Mesenchymal stem cell (in vitro differentiated cells and primary cell): Measurements from ENCODE around the gene IGLON5.

Experiments
- DNase-seq: peaks from one replicate; pipeline ENCODE4 v3.0.0-alpha.2; 2013
- H2AFZ ChIP-seq: one replicate; pipeline ENCODE4 v1.6.1; 2013; ENCODE audit warnings: low read depth, mild to moderate bottlenecking, control low read depth, inconsistent platforms, low read length, moderate library complexity
- H2AK5ac ChIP-seq: 2 replicates; pipeline ENCODE4 v1.6.1; 2013; ENCODE audit warnings: low read length, moderate library complexity, mild to moderate bottlenecking, inconsistent platforms; ENCODE audit not compliant: severe bottlenecking
- H2BK120ac ChIP-seq: one replicate; pipeline ENCODE4 v1.6.1; 2013; ENCODE audit warnings: low read depth, mild to moderate bottlenecking, inconsistent platforms, low read length, moderate library complexity
- H2BK12ac ChIP-seq, 2 experiments: one replicate each; pipeline ENCODE4 v1.6.1; 2013; ENCODE audit warnings: inconsistent platforms in 2 of 2, low read length in 2 of 2, mild to moderate bottlenecking in 2 of 2, moderate library complexity in 2 of 2, control low read depth in 1 of 2
- H2BK15ac ChIP-seq: one replicate; pipeline ENCODE4 v1.6.1; 2013; ENCODE audit warnings: mild to moderate bottlenecking, low read depth, inconsistent platforms; ENCODE audit not compliant: poor library complexity, severe bottlenecking
- H2BK5ac ChIP-seq: 2 replicates; pipeline ENCODE4 v1.6.1; 2013; ENCODE audit warnings: low read depth, mild to moderate bottlenecking, low read length, control low read depth, inconsistent platforms; ENCODE audit not compliant: poor library complexity, severe bottlenecking
- H3K14ac ChIP-seq, 2 experiments: one replicate each; pipeline ENCODE4 v1.6.1; 2013; ENCODE audit warnings: inconsistent platforms in 2 of 2, low read length in 2 of 2, control low read depth in 1 of 2, mild to moderate bottlenecking in 1 of 2, moderate library complexity in 1 of 2
- H3K18ac ChIP-seq, 2 experiments: one replicate each; pipeline ENCODE4 v1.6.1; 2013; ENCODE audit warnings: inconsistent platforms in 2 of 2, low read length in 2 of 2, control low read depth in 1 of 2, low read depth in 1 of 2, mild to moderate bottlenecking in 1 of 2
- H3K23ac ChIP-seq, 2 experiments: one replicate each; pipeline ENCODE4 v1.6.1; 2013; ENCODE audit warnings: inconsistent platforms in 2 of 2, low read length in 2 of 2, mild to moderate bottlenecking in 2 of 2, moderate library complexity in 2 of 2, control low read depth in 1 of 2
- H3K27ac ChIP-seq: 2 replicates; pipeline ENCODE4 v1.5.1; 2013; ENCODE audit warnings: mild to moderate bottlenecking, moderate library complexity, low read length, control low read depth, inconsistent platforms; ENCODE audit not compliant: poor library complexity, severe bottlenecking
- H3K27me3 ChIP-seq, 2 experiments: 2 replicates each; pipeline versions ENCODE4 v1.6.1 to v1.7.0; 2013; ENCODE audit warnings: low read length in 2 of 2, mild to moderate bottlenecking in 2 of 2, moderate library complexity in 2 of 2, control low read depth in 1 of 2, inconsistent platforms in 1 of 2; ENCODE audit not compliant: control insufficient read depth in 1 of 2, insufficient read depth in 1 of 2
- H3K36me3 ChIP-seq, 2 experiments: 2 replicates each; pipeline versions ENCODE4 v1.6.1 to v1.7.0; 2013; ENCODE audit warnings: low read length in 2 of 2, control low read depth in 1 of 2, inconsistent platforms in 1 of 2, low read depth in 1 of 2, mild to moderate bottlenecking in 1 of 2; ENCODE audit not compliant: insufficient read depth in 2 of 2, control insufficient read depth in 1 of 2
- H3K4ac ChIP-seq, 2 experiments: one replicate each; pipeline ENCODE4 v1.6.1; 2013; ENCODE audit warnings: inconsistent platforms in 2 of 2, low read length in 2 of 2, mild to moderate bottlenecking in 2 of 2, moderate library complexity in 2 of 2, control low read depth in 1 of 2, low read depth in 1 of 2
- H3K4me1 ChIP-seq: 2 replicates; pipeline ENCODE4 v1.6.1; 2013; ENCODE audit warnings: low read depth, low read length, control low read depth; ENCODE audit not compliant: control insufficient read depth, insufficient read depth
- H3K4me2 ChIP-seq: 2 replicates; pipeline ENCODE4 v1.6.1; 2013; ENCODE audit warnings: low read length, mild to moderate bottlenecking, inconsistent platforms; ENCODE audit not compliant: poor library complexity, severe bottlenecking
- H3K4me3 ChIP-seq, 2 experiments: 2 replicates each; pipeline versions ENCODE4 v1.5.1 to v1.7.0; 2013; ENCODE audit warnings: low read length in 2 of 2, mild to moderate bottlenecking in 2 of 2, control low read depth in 1 of 2, low read depth in 1 of 2; ENCODE audit not compliant: insufficient read depth in 1 of 2
- H3K79me1 ChIP-seq: replicated peaks from 2 replicates; pipeline ENCODE4 v1.6.1; 2013; ENCODE audit warnings: mild to moderate bottlenecking, control low read depth, low read length, inconsistent platforms; ENCODE audit not compliant: poor library complexity, severe bottlenecking
- H3K9ac ChIP-seq: 2 replicates; pipeline ENCODE4 v1.7.0; 2013; ENCODE audit warnings: mild to moderate bottlenecking, low read length, moderate library complexity
- H3K9me3 ChIP-seq: 2 replicates; pipeline ENCODE4 v1.7.0; 2013; ENCODE audit warnings: mild to moderate bottlenecking, low read length; ENCODE audit not compliant: control insufficient read depth
- H4K8ac ChIP-seq: one replicate; pipeline ENCODE4 v1.6.1; 2013; ENCODE audit warnings: inconsistent platforms, mild to moderate bottlenecking, low read length, moderate library complexity
- H4K91ac ChIP-seq: one replicate; pipeline ENCODE4 v1.6.1; 2013; ENCODE audit warnings: mild to moderate bottlenecking, low read length, inconsistent platforms
- WGBS: methylation state at CpG from one replicate; pipeline ENCODE4 v1.1.7; 2013; ENCODE audit warnings: mixed read lengths; 5-methylcytosine and 5-hydroxymethylcytosine counted together

Gene IGLON5

GRCh38 chr19:51289635-51290034, 21.8 kb upstream of the IGLON5 start:
- H3K14ac ChIP-seq, result no peak overlapping the region
- H2AFZ ChIP-seq, result no peak overlapping the region
- H2BK12ac ChIP-seq, result no peak overlapping the region
- H3K4me3 ChIP-seq, result no peak overlapping the region
- no peaks in the 10 kb centered on the region for H3K9me3 ChIP-seq
- no peak overlapping the region for H4K8ac ChIP-seq
- H3K27ac ChIP-seq, result no peak overlapping the region
- H4K91ac ChIP-seq, result no peak overlapping the region
- no peak overlapping the region for H3K23ac ChIP-seq
- H3K79me1 ChIP-seq, result no peaks in the 10 kb centered on the region
- no peak overlapping the region for H3K18ac ChIP-seq
- no peak overlapping the region for H3K4me2 ChIP-seq
- no peak overlapping the region for H2BK15ac ChIP-seq
- no peak overlapping the region for H2BK120ac ChIP-seq
- H3K4me1 ChIP-seq, result no peaks in the 10 kb centered on the region
- H3K4ac ChIP-seq, result no peak overlapping the region
- H3K36me3 ChIP-seq, result no peaks in the 10 kb centered on the region
- no peak for DNase-seq
- no peak overlapping the region for H2AK5ac ChIP-seq
- H3K27me3 ChIP-seq, result peaks cover 0 to 23% of the 10 kb centered on the region in 2 experiments
- H3K9ac ChIP-seq, result no peak overlapping the region
- H2BK5ac ChIP-seq, result no peak overlapping the region
- WGBS, result 78% methylated on average over 1 of the region's 1 CpG

- H3K4me1 ChIP-seq, result no peaks in the 10 kb centered on the region
- no peaks in the 10 kb centered on the region for H3K79me1 ChIP-seq
- peaks cover 0 to 36% of the 10 kb centered on the region in 2 experiments for H3K27me3 ChIP-seq
- H3K23ac ChIP-seq, result no peak overlapping the region
- H2BK120ac ChIP-seq, result no peak overlapping the region
- no peak overlapping the region for H4K91ac ChIP-seq
- H3K14ac ChIP-seq, result no peak overlapping the region
- H3K4me3 ChIP-seq, result no peak overlapping the region
- H3K9me3 ChIP-seq, result no peaks in the 10 kb centered on the region
- no peak overlapping the region for H3K18ac ChIP-seq
- no peak overlapping the region for H3K9ac ChIP-seq
- WGBS, result 45% methylated on average over 11 of the region's 11 CpGs
- no peak overlapping the region for H3K4ac ChIP-seq
- H3K36me3 ChIP-seq, result no peaks in the 10 kb centered on the region
- H2AFZ ChIP-seq, result no peak overlapping the region
- H3K4me2 ChIP-seq, result no peak overlapping the region
- no peak overlapping the region for H2BK5ac ChIP-seq
- no peak overlapping the region for H3K27ac ChIP-seq
- H2AK5ac ChIP-seq, result no peak overlapping the region
- H2BK12ac ChIP-seq, result no peak overlapping the region
- DNase-seq, result no peak
- H2BK15ac ChIP-seq, result no peak overlapping the region
- no peak overlapping the region for H4K8ac ChIP-seq
Measured at GRCh38 chr19:51292971-51293370, 18.5 kb upstream of the IGLON5 start.

GRCh38 chr19:51293571-51294210, 17.8 kb upstream of the IGLON5 start:
- WGBS, result 69% methylated on average over 14 of the region's 14 CpGs
- Histone ChIP-seq H3K23ac (no peak overlapping the region), H3K27ac (no peak overlapping the region), H2BK15ac (no peak overlapping the region), H2BK12ac (no peak overlapping the region), H4K91ac (no peak overlapping the region), H3K4me2 (no peak overlapping the region), H3K4me1 (no peaks in the 10 kb centered on the region), H3K18ac (no peak overlapping the region), H3K9me3 (no peaks in the 10 kb centered on the region), H3K79me1 (no peaks in the 10 kb centered on the region), H2BK5ac (no peak overlapping the region), H2AFZ (no peak overlapping the region), H2AK5ac (no peak overlapping the region), H3K4ac (no peak overlapping the region), H2BK120ac (no peak overlapping the region), H4K8ac (no peak overlapping the region), H3K9ac (no peak overlapping the region), H3K36me3 (no peaks in the 10 kb centered on the region), H3K4me3 (no peak overlapping the region), H3K27me3 (peaks cover 0 to 36% of the 10 kb centered on the region in 2 experiments), H3K14ac (no peak overlapping the region)
- DNase-seq, result no peak

GRCh38 chr19:51294211-51294976, 17.1 kb upstream of the IGLON5 start:
- no peak overlapping the region for H3K4ac ChIP-seq
- no peak overlapping the region for H3K18ac ChIP-seq
- H3K27ac ChIP-seq, result no peak overlapping the region
- no peak overlapping the region for H4K91ac ChIP-seq
- peaks cover 0 to 36% of the 10 kb centered on the region in 2 experiments for H3K27me3 ChIP-seq
- H3K9ac ChIP-seq, result no peak overlapping the region
- H3K4me2 ChIP-seq, result no peak overlapping the region
- no peak overlapping the region for H3K14ac ChIP-seq
- H2BK120ac ChIP-seq, result no peak overlapping the region
- no peak overlapping the region for H3K23ac ChIP-seq
- H2BK5ac ChIP-seq, result no peak overlapping the region
- H3K4me3 ChIP-seq, result no peak overlapping the region
- H3K9me3 ChIP-seq, result no peaks in the 10 kb centered on the region
- no peaks in the 10 kb centered on the region for H3K79me1 ChIP-seq
- no peak overlapping the region for H2BK12ac ChIP-seq
- no peak for DNase-seq
- H2BK15ac ChIP-seq, result no peak overlapping the region
- no peak overlapping the region for H4K8ac ChIP-seq
- no peaks in the 10 kb centered on the region for H3K4me1 ChIP-seq
- no peak overlapping the region for H2AK5ac ChIP-seq
- WGBS, result 71% methylated on average over 22 of the region's 23 CpGs
- H3K36me3 ChIP-seq, result no peaks in the 10 kb centered on the region
- H2AFZ ChIP-seq, result no peak overlapping the region
